WTC11 (cell line): Measurements from ENCODE around the gene NIN.

ENCODE experiments used
- ARID4B ChIP-seq: sonication (generic); formaldehyde crosslinking; IDR thresholded peaks from 2 replicates; pipeline ENCODE4 v1.8.0; 2023; ENCODE audit warnings: missing genetic modification reagents, mild to moderate bottlenecking, borderline replicate concordance
- FOXJ3 ChIP-seq: sonication (generic); formaldehyde crosslinking; IDR thresholded peaks from 2 replicates; pipeline ENCODE4 v1.9.0; 2021; ENCODE audit warnings: missing genetic modification reagents, mild to moderate bottlenecking, borderline replicate concordance
- MAX ChIP-seq: sonication (generic); formaldehyde crosslinking; IDR thresholded peaks from 2 replicates; pipeline ENCODE4 v1.8.0; 2022; ENCODE audit warnings: mild to moderate bottlenecking, missing genetic modification reagents
- TCF7 ChIP-seq: sonication (generic); formaldehyde crosslinking; IDR thresholded peaks from 2 replicates; pipeline ENCODE4 v1.8.0; 2022; ENCODE audit warnings: mild to moderate bottlenecking, low read depth, missing genetic modification reagents, moderate library complexity
- ZNF121 ChIP-seq: sonication (generic); formaldehyde crosslinking; IDR thresholded peaks from 2 replicates; pipeline ENCODE4 v1.8.0; 2023; ENCODE audit warnings: missing genetic modification reagents

DNA sequence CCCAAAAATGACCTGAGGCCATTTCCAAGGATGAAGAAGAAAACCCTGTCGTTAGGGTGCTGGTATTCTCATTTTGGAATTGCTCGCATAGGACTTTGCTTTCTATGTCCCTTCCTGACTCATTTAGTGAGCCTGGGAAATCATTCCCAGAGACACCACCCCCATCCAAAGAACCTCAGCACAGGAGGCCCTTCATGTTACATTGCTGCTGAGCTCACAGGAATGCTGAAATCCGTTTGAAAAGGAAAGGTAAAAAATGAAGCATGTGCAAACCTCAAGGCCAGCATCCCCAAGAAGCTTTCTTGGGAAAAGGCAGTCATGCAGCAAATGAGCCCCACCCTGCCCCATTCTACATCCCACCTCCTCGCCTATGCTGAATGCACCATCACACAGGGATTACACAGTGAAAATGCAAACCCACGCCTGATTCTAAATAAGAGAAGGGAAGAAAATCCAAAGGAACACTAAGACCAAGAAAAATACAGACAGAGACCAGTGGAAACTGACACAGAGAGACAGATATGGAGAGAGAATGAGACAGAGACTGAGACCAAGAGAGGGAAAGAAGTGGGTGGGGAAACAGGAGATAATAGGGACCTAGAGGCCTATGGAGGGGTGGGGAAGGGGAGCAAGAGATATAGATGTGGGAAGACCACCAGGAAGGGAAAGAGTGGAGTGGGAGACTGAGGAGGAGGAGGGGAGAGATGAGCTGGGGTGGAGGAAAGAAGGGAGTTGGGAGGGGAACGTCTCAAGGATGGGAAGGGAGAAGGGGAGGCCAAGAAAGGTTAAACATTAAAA, 33.5 kb downstream of the NIN start:
- TF ChIP-seq TCF7 (CRISPR knock-in tag) = no peak
- TF ChIP-seq MAX (CRISPR knock-in tag) = no peak
- TF ChIP-seq ZNF121 = no peak
- TF ChIP-seq ARID4B (CRISPR knock-in tag) = no peak
- no peak for TF ChIP-seq FOXJ3
